GM18498 (cell line): ENCODE measurements around the gene SPIN1.

ENCODE experiments used
- ATAC-seq: cut with Tn5 transposase; IDR thresholded peaks from one replicate; pipeline ENCODE4 v1.9.1; 2021; ENCODE audit warnings: mild to moderate bottlenecking, moderate library complexity; ENCODE audit not compliant: unreplicated experiment

The SPIN1 gene

DNA sequence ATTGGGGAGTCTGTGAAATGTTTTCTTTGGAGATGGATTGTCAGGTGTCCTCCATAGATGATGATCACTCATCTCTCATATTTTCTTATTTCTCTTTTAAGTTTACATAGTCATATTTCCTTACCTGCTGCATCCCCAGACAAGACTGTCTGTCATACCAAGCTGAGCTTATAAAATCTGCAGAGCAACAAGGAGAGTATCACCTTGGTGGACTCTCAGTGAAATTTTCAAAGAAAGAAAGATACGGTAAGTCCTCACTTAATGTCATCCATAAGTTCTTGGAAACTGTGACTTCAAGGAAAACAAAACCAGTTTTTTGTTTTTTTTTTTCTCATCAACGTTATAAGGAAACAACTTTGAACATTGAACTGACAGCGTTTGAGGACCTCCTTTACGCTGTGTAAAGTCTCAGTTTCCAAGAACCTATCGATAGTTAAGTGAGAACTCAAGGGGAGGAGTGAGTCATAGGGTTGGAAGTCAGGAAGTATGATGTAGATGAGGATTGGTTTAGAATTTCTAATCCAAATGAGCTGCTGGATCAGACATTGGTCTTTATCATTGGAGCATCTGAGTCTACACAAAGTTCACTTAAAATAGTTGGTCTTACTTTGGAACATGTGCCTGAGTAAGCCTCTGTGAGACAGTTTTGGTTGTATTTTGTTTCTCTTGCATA is 45.5 kb downstream of the SPIN1 start:
- ATAC-seq: no peak

DNA sequence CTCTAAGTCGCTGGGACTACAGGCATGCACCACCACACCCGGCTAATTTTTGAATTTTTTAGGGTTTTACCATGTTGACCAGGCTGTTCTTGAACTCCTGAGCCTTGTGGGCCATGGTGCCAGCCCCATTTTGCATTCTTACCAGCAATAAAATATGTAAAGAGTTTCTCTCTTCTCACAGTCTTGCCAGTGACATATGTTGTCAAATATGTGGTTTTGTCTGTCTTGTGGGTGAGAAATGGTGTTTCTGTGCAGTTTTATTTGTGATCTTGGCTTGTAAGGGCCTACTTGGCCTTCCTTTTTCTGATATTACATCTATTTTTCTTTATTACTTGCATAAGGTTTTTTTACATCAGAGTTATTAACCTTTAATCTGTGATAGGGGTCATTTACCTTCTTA is 47.1 kb downstream of the SPIN1 start:
- no peak for ATAC-seq

GRCh38 chr9:88436379-88436778 is 48.1 kb downstream of the SPIN1 start:
- ATAC-seq: no peak

DNA sequence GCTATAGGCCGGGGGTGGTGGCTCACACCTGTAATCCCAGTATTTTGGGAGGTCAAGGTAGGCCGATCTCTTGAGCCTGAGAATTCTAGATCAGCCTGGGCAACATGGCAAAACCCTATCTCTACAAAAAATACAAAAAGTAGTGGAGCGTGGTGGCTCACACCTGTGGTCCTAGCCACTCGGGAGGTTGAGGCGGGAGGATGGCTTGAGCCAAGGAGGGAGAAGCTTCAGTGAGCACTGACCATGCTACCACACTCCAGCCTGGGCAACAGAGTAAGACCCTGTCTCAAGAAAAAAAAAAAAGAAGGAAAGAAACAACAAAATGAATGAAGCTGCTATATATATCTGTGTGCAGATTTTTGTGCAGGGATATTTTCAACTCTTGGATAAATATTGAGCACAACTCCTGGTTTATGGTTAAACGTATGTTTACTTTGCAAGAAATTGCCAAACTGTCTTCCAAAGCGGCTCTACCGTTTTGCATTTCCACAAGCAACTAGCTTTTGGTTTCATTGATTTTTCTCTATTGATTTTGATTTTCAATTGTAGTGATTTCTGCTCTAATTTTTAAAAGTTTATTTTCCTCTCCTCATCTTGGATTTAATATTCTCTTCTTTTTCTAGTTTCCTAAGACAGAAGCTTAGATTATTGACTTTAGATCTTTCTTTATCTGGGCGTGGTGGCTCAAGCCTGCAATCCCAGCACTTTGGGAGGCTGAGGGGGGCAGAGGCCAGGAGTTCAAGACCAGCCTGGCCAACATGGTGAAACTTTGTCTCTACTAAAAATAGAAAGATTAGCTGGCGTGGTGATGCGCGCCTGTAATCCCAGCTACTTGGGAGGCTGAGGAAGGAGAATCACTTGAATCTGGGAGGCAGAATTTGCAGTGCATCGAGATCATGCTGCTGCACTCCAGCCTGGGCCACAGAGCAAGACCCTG is 49.2 kb downstream of the SPIN1 start:
- ATAC-seq: no peak

GRCh38 chr9:88438811-88439210 is 50.6 kb downstream of the SPIN1 start:
- no peak for ATAC-seq

DNA sequence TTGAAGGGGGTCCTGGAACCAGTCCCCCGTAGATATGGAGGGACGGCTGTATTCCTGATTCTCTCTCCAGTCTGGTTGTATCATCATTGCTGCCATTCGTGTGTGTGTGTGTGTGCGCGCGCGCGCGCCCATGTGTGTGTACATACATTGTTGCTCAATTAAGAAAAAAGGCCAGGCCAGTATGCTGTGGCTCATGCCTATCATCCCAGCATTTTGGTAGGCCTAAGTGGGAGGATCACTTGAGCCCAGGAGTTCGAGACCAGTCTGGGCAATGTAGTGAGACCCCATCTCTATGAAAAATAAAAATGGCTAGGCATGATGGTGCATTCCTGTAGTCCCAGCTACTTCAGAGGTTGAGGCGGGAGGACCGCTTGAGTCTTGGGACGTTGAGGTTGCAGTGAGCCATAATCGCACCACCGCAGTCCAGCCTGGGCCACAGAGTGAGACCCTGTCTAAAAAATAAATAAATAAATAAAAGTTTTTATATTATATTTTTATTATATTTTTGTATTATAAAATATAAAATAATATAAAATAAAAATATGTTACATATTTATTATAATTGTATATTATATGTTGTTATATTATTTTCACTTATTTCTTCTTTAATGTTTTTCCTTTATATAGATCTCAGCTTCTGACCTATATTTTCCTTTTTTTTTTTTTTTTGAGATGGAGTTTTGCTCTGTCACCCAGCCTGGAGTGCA is 53.2 kb downstream of the SPIN1 start:
- ATAC-seq: no peak

- ATAC-seq: no peak
Observed at GRCh38 chr9:88443480-88444113, 55.4 kb downstream of the SPIN1 start.

- ATAC-seq: no peak
Observed at GRCh38 chr9:88446728-88447127, 58.5 kb downstream of the SPIN1 start.

GRCh38 chr9:88447431-88447830 is 59.2 kb downstream of the SPIN1 start:
- ATAC-seq: no peak

GRCh38 chr9:88451160-88451559 is 62.9 kb downstream of the SPIN1 start:
- ATAC-seq: no peak

- ATAC-seq: no peak
Observed at GRCh38 chr9:88458716-88459465, 70.6 kb downstream of the SPIN1 start.

GRCh38 chr9:88460587-88461332 is 72.5 kb downstream of the SPIN1 start:
- ATAC-seq: no peak

- ATAC-seq: no peak
Observed at GRCh38 chr9:88462191-88462590, 73.9 kb downstream of the SPIN1 start.

DNA sequence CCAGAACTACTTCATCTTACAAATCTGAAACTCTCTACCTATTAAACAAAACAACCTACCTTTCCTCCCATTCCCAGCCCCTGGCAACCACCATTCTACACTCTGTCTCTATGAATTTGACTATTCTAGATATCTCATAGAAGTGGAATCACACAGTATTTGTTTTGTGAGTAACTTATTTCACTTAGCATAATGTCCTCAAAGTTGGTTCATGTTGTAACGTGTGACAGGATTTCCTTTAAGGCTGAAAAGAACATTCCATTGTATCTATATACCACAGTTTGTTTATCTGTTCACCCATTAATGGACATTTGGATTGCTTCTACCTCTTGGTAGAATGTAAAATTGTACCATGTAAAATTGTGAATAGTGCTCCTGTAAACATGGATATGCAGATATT is 76.6 kb downstream of the SPIN1 start:
- no peak for ATAC-seq

GRCh38 chr9:88468226-88468625 is 80.0 kb downstream of the SPIN1 start:
- no peak for ATAC-seq

- ATAC-seq: no peak
Observed at GRCh38 chr9:88476491-88477271, 88.4 kb downstream of the SPIN1 start.

- no peak for ATAC-seq
Observed at GRCh38 chr9:88477300-88477751, 89.1 kb downstream of the SPIN1 start.

GRCh38 chr9:88478246-88478645 is 90.0 kb downstream of the SPIN1 start:
- ATAC-seq: no peak

DNA sequence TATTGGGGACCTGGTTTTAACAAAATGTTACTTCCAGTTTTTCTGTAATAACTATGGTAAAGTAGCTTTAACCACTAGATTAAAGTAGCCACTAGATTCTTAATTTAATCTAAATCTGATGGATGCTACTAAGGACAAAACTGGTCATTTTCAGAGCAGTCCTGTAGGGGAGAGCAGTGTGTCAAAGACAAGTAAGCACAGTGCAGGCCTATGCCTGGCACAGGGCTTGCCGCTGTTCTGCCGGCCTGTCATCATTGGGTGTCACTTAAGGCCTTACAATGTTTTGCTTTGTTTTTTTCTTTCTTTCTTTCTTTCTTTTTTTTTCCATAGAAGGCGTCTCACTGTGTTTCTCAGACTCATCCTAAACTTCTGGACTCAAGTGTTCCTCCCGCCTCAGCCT is 93.7 kb downstream of the SPIN1 start:
- ATAC-seq: no peak
